Endodermal cell (in vitro differentiated cells): ENCODE measurements around the gene LGR6. TPM values are rescaled to one million over a fixed set of nuclear protein-coding genes. Genes with fewer than 3 reads are reported as not detected.

Experiments
- DNase-seq: peaks from one replicate; pipeline ENCODE4 v3.0.0-alpha.2; 2017
- H3K27ac ChIP-seq: 2 replicates; pipeline ENCODE4 v1.5.1; 2013; ENCODE audit warnings: mild to moderate bottlenecking, low read depth, low read length, moderate library complexity
- H3K27me3 ChIP-seq: 2 replicates; pipeline ENCODE4 v1.6.1; 2013; ENCODE audit warnings: mild to moderate bottlenecking, low read length, moderate library complexity; ENCODE audit not compliant: insufficient read depth, control insufficient read depth, poor library complexity, severe bottlenecking
- H3K36me3 ChIP-seq: 2 replicates; pipeline ENCODE4 v1.7.0; 2013; ENCODE audit warnings: mild to moderate bottlenecking, low read length, moderate library complexity; ENCODE audit not compliant: control insufficient read depth, insufficient read depth
- H3K4me1 ChIP-seq: one replicate; pipeline ENCODE4 v1.7.0; 2013; ENCODE audit warnings: low read length; ENCODE audit not compliant: control insufficient read depth, insufficient read depth
- H3K4me3 ChIP-seq: 2 replicates; pipeline ENCODE4 v1.5.1; 2013; ENCODE audit warnings: mild to moderate bottlenecking, low read length, moderate library complexity
- H3K9ac ChIP-seq: 2 replicates; pipeline ENCODE4 v1.6.1; 2013; ENCODE audit warnings: mild to moderate bottlenecking, low read length, moderate library complexity; ENCODE audit not compliant: poor library complexity, severe bottlenecking; ENCODE audit errors: extremely low read depth
- H3K9me3 ChIP-seq: 2 replicates; pipeline ENCODE4 v1.6.1; 2013; ENCODE audit warnings: mild to moderate bottlenecking, low read length, moderate library complexity; ENCODE audit not compliant: control insufficient read depth
- H3K27ac Mint-ChIP-seq: 2 replicates; pipeline ENCODE4 v1.8.0; 2020; ENCODE audit warnings: mixed read lengths
- H3K27me3 Mint-ChIP-seq: 2 replicates; pipeline ENCODE4 v1.8.0; 2021; ENCODE audit warnings: mild to moderate bottlenecking, mixed read lengths; ENCODE audit not compliant: insufficient read depth
- H3K36me3 Mint-ChIP-seq: 2 replicates; pipeline ENCODE4 v1.8.0; 2020; ENCODE audit warnings: low read depth, mixed read lengths
- H3K4me1 Mint-ChIP-seq: 2 replicates; pipeline ENCODE4 v1.8.0; 2020; ENCODE audit warnings: mixed read lengths
- H3K4me3 Mint-ChIP-seq: 2 replicates; pipeline ENCODE4 v1.8.0; 2020; ENCODE audit warnings: mild to moderate bottlenecking, moderate library complexity, mixed read lengths
- H3K9me3 Mint-ChIP-seq: 2 replicates; pipeline ENCODE4 v1.8.0; 2020; ENCODE audit warnings: mild to moderate bottlenecking, mixed read lengths
- CTCF ChIP-seq: fragments of 200-600 bp; sonication (generic); conservative IDR thresholded peaks from 2 replicates; pipeline ENCODE4 v1.5.0; 2021; ENCODE audit warnings: antibody characterized with exemption, mild to moderate bottlenecking
- WGBS, 2 experiments: methylation state at CpG; one replicate each; pipeline versions ENCODE4 v1.1.5 to v1.1.7; 2013; ENCODE audit warnings: missing lambda C conversion rate in 2 of 2, mixed read lengths in 1 of 2; ENCODE audit not compliant: insufficient coverage in 1 of 2, insufficient read length in 1 of 2; 5-methylcytosine and 5-hydroxymethylcytosine counted together
- total RNA-seq, 2 donors: library from RNA; stranded (reverse); fragmentation: NEBNext Ultra II Directional in 1 of 2; extraction: Animal tissue kit (Norgen Biotek cat#: 25700) in 1 of 2; gene quantifications; 2 replicates in 1 of 2; 3 replicates in 1 of 2; pipeline ENCODE4 v1.2.1, GENCODE V29; 2021

LGR6 gene
- total RNA-seq, 2 donors from 2014 or later, result 0.73 to 1.5 TPM

- Histone ChIP-seq H3K9me3 (no peaks in the 10 kb centered on the region), H3K4me1 (no peaks in the 10 kb centered on the region), H3K36me3 (no peaks in the 10 kb centered on the region), H3K27me3 (no peaks in the 10 kb centered on the region), H3K9ac (no peak overlapping the region), H3K27ac (no peak overlapping the region), H3K4me3 (no peak overlapping the region)
- DNase-seq, result no peak
- no peak overlapping the region for H3K4me3 Mint-ChIP-seq
- peaks cover 5% of the 10 kb centered on the region for H3K4me1 Mint-ChIP-seq
- H3K27ac Mint-ChIP-seq, result no peak overlapping the region
- H3K36me3 Mint-ChIP-seq, result peaks cover 4% of the 10 kb centered on the region
- H3K27me3 Mint-ChIP-seq, result no peaks in the 10 kb centered on the region
- no peak for TF ChIP-seq CTCF
- H3K9me3 Mint-ChIP-seq, result no peaks in the 10 kb centered on the region
Observed at GRCh38 chr1:202355944-202356553, 162.4 kb downstream of the LGR6 start.

GRCh38 chr1:202357506-202357905 is 163.9 kb downstream of the LGR6 start:
- Histone ChIP-seq H3K4me1 (no peaks in the 10 kb centered on the region), H3K27me3 (no peaks in the 10 kb centered on the region), H3K4me3 (no peak overlapping the region), H3K9ac (no peak overlapping the region), H3K36me3 (no peaks in the 10 kb centered on the region), H3K27ac (no peak overlapping the region), H3K9me3 (no peaks in the 10 kb centered on the region)
- Mint-ChIP-seq H3K4me1 (peaks cover 8% of the 10 kb centered on the region), H3K4me3 (no peak overlapping the region), H3K27me3 (no peaks in the 10 kb centered on the region), H3K27ac (no peak overlapping the region), H3K36me3 (peaks cover 4% of the 10 kb centered on the region), H3K9me3 (no peaks in the 10 kb centered on the region)
- TF ChIP-seq CTCF, result no peak
- no peak for DNase-seq

GRCh38 chr1:202361224-202361623 is 167.6 kb downstream of the LGR6 start:
- Mint-ChIP-seq H3K27ac (no peak overlapping the region), H3K27me3 (no peaks in the 10 kb centered on the region), H3K4me1 (peaks cover 8% of the 10 kb centered on the region), H3K36me3 (peaks cover 4% of the 10 kb centered on the region), H3K9me3 (no peaks in the 10 kb centered on the region), H3K4me3 (no peak overlapping the region)
- H3K4me1 ChIP-seq, result no peaks in the 10 kb centered on the region
- DNase-seq, result no peak
- H3K9ac ChIP-seq, result no peak overlapping the region
- no peak overlapping the region for H3K27ac ChIP-seq
- no peak for TF ChIP-seq CTCF
- no peaks in the 10 kb centered on the region for H3K27me3 ChIP-seq
- WGBS, 2 experiments, result 91 to 100% methylated on average over 2 of the region's 2 CpGs
- H3K4me3 ChIP-seq, result no peak overlapping the region
- no peaks in the 10 kb centered on the region for H3K9me3 ChIP-seq
- no peaks in the 10 kb centered on the region for H3K36me3 ChIP-seq
